ENCODE results near the gene TLE2. TPM values are rescaled to one million over a fixed set of nuclear protein-coding genes. Genes with fewer than 3 reads are reported as not detected.

The TLE2 gene
- total and polyA plus RNA-seq, 2 donors (not counting 3 experiments of a cell fraction or from before 2014, with no cell fraction given), result 32.0 to 38.8 TPM

- no TSS peak for BruUV-seq (replicated peaks)
- ChIA-PET CTCF (interaction anchor here (1.1 to 2.0 kb wide), 4 partner anchors 15 to 106 kb away, joined by 3 to 6 read pairs (median 4); no protein-coding TSS in a partner anchor), POLR2A (no interaction called here)
These were observed 39.0 kb upstream of the TLE2 start for GRCh38 chr19:3068071-3068470.

More at GRCh38 chr19:3068071-3068470, 39.0 kb upstream of the TLE2 start:
- H3K9me1 ChIP-seq (replicated peaks; ENCODE audit: control insufficient read depth, extremely low read depth, insufficient read depth, low read length), result no peaks in the 10 kb centered on the region
- no peak for TF ChIP-seq GATA2 (IDR thresholded peaks at IDR 0.05; ENCODE audit: insufficient read depth, insufficient read length, low read depth, low read length)
- TF ChIP-seq JUN (IDR thresholded peaks at IDR 0.05; ENCODE audit: borderline replicate concordance, insufficient read depth, insufficient read length, low read depth), result no peak
- no peak for TF ChIP-seq MAX (IDR thresholded peaks at IDR 0.05; ENCODE audit: insufficient read depth, insufficient read length)
- no peak for TF ChIP-seq FOS (IDR thresholded peaks at IDR 0.05; ENCODE audit: borderline replicate concordance, insufficient read depth, low read length)
- no peak for TF ChIP-seq POLR2A (IDR thresholded peaks at IDR 0.05; ENCODE audit: low read depth, low read length)
- no peak for TF ChIP-seq EZH2 (IDR thresholded peaks at IDR 0.05; ENCODE audit: borderline replicate concordance, low read depth, low read length, severe bottlenecking)
- TF ChIP-seq POLR2AphosphoS5 (IDR thresholded peaks at IDR 0.05; ENCODE audit: insufficient read depth, low read depth, low read length), result no peak
- no peak for TF ChIP-seq MYC (IDR thresholded peaks at IDR 0.05; ENCODE audit: low read depth, low read length)
- TF ChIP-seq CTCF (IDR thresholded peaks at IDR 0.05; ENCODE audit: extremely low read depth in 1 of 2, insufficient read depth in 1 of 2, low read depth in 1 of 2, low read length in 2 of 2), result no peak
- no peak overlapping the region for H2AFZ ChIP-seq (ENCODE audit: low read depth, low read length)
- no peaks in the 10 kb centered on the region for H3K27me3 ChIP-seq (ENCODE audit: control insufficient read depth in 2 of 2, insufficient read depth in 2 of 2, low read length in 2 of 2)
- H4K20me1 ChIP-seq (replicated peaks; ENCODE audit: control insufficient read depth, extremely low read depth, insufficient read depth, low read length), result no peaks in the 10 kb centered on the region
- H3K9ac ChIP-seq (replicated peaks; ENCODE audit: extremely low read depth, insufficient read depth, low read length), result no peak overlapping the region
- H3K36me3 ChIP-seq (ENCODE audit: control insufficient read depth in 2 of 2, extremely low read depth in 1 of 2, insufficient read depth in 2 of 2, low read length in 2 of 2), result no peaks in the 10 kb centered on the region
- H3K4me3 ChIP-seq (replicated peaks in 1 of 3; ENCODE audit: insufficient read depth in 1 of 3, low read depth in 1 of 3, low read length in 3 of 3), result no peak overlapping the region
- no peaks in the 10 kb centered on the region for H3K4me1 ChIP-seq (ENCODE audit: control insufficient read depth, extremely low read depth, insufficient read depth, low read length)
- H3K27ac ChIP-seq (ENCODE audit: insufficient read depth, low read depth, low read length), result no peak overlapping the region
- no peaks in the 10 kb centered on the region for H3K9me3 ChIP-seq (replicated peaks; ENCODE audit: control insufficient read depth, insufficient read depth, low read length)
- dilution Hi-C loops (cut with MboI; ENCODE audit: extremely low pct_ligation_motif_present, low sequenced_read_pairs) (no loop called here), intact Hi-C loops (cut with micrococcal nuclease) (no loop called here)
- DNase-seq (ENCODE audit: low read depth, low spot score) (no peak), FAIRE-seq (no peak)
- H3K79me2 ChIP-seq (ENCODE audit: control insufficient read depth, insufficient read depth, low read length), result no peaks in the 10 kb centered on the region
- no peak overlapping the region for H3K4me2 ChIP-seq (ENCODE audit: insufficient read depth, low read length)

Measured in endothelial cell of umbilical vein (primary cell).